ENCODE results near the gene CDC42EP5.
"Not testable (repeated sequence)": the region's sequence is repeated elsewhere in the genome, so short reads cannot be mapped to it uniquely, and the experiment has no call there.

Gene CDC42EP5

GRCh38 chr19:54507038-54507717, 34.1 kb upstream of the CDC42EP5 start:
- not testable (repeated sequence) for H3K27me3 ChIP-seq (ENCODE audit: control insufficient read depth, insufficient read depth, low read length); H3K36me3 ChIP-seq (ENCODE audit: control insufficient read depth, insufficient read depth, low read length); DNase-seq (ENCODE audit: low read depth, low spot score); H3K9me3 ChIP-seq (ENCODE audit: control insufficient read depth, insufficient read depth, low read length); H3K4me1 ChIP-seq (ENCODE audit: control insufficient read depth, insufficient read depth, low read length); H3K4me3 ChIP-seq (ENCODE audit: low read length); H3K27ac ChIP-seq (ENCODE audit: low read length)
- no CpG with 5 or more reads among the region's 15 CpGs for WGBS (ENCODE audit: insufficient coverage, insufficient read length)

GRCh38 chr19:54506079-54506478, 33.0 kb upstream of the CDC42EP5 start:
- Histone ChIP-seq H3K4me3 (ENCODE audit: low read length) (no peak overlapping the region), H3K9me3 (ENCODE audit: control insufficient read depth, insufficient read depth, low read length) (peaks cover 2% of the 10 kb centered on the region; the same call in 1 of the 2 replicates), H3K4me1 (ENCODE audit: control insufficient read depth, insufficient read depth, low read length) (no peaks in the 10 kb centered on the region), H3K36me3 (ENCODE audit: control insufficient read depth, insufficient read depth, low read length) (no peaks in the 10 kb centered on the region), H3K27ac (ENCODE audit: low read length) (no peak overlapping the region), H3K27me3 (ENCODE audit: control insufficient read depth, insufficient read depth, low read length) (no peaks in the 10 kb centered on the region)
- no CpG with 5 or more reads among the region's 10 CpGs for WGBS (ENCODE audit: insufficient coverage, insufficient read length)
- DNase-seq (ENCODE audit: low read depth, low spot score), result no peak

GRCh38 chr19:54505542-54505941, 32.4 kb upstream of the CDC42EP5 start:
- H3K4me1 ChIP-seq (ENCODE audit: control insufficient read depth, insufficient read depth, low read length); DNase-seq (ENCODE audit: low read depth, low spot score); H3K9me3 ChIP-seq (ENCODE audit: control insufficient read depth, insufficient read depth, low read length); H3K27me3 ChIP-seq (ENCODE audit: control insufficient read depth, insufficient read depth, low read length); H3K4me3 ChIP-seq (ENCODE audit: low read length); H3K27ac ChIP-seq (ENCODE audit: low read length); H3K36me3 ChIP-seq (ENCODE audit: control insufficient read depth, insufficient read depth, low read length): not testable (repeated sequence)
- WGBS (ENCODE audit: insufficient coverage, insufficient read length), result no CpG with 5 or more reads among the region's 4 CpGs

- H3K36me3 ChIP-seq (ENCODE audit: control insufficient read depth, insufficient read depth, low read length), result no peaks in the 10 kb centered on the region
- peaks cover 7% of the 10 kb centered on the region for H3K9me3 ChIP-seq (ENCODE audit: control insufficient read depth, insufficient read depth, low read length)
- no CpG with 5 or more reads among the region's 14 CpGs for WGBS (ENCODE audit: insufficient coverage, insufficient read length)
- DNase-seq (ENCODE audit: low read depth, low spot score), result no peak
- no peak within 1 kb of the TSS for H3K4me3 ChIP-seq (ENCODE audit: low read length)
- H3K27me3 ChIP-seq (ENCODE audit: control insufficient read depth, insufficient read depth, low read length), result no peaks in the 10 kb centered on the region
- H3K27ac ChIP-seq (ENCODE audit: low read length), result no peak within 1 kb of the TSS
- H3K4me1 ChIP-seq (ENCODE audit: control insufficient read depth, insufficient read depth, low read length), result no peaks in the 10 kb centered on the region
Observed at GRCh38 chr19:54502518-54503048, 29.5 kb upstream of the CDC42EP5 start, which contains the start of gene LAIR2. Gene LAIR2, plus strand, starts transcription at chr19:54502831. Its CDS starts 88 bp downstream, at chr19:54502919.

GRCh38 chr19:54498451-54498772, 25.3 kb upstream of the CDC42EP5 start:
- not testable (repeated sequence) for H3K27ac ChIP-seq (ENCODE audit: low read length); H3K9me3 ChIP-seq (ENCODE audit: control insufficient read depth, insufficient read depth, low read length); H3K27me3 ChIP-seq (ENCODE audit: control insufficient read depth, insufficient read depth, low read length); H3K4me3 ChIP-seq (ENCODE audit: low read length); H3K36me3 ChIP-seq (ENCODE audit: control insufficient read depth, insufficient read depth, low read length); H3K4me1 ChIP-seq (ENCODE audit: control insufficient read depth, insufficient read depth, low read length); DNase-seq (ENCODE audit: low read depth, low spot score)
- no CpG with 5 or more reads among the region's 9 CpGs for WGBS (ENCODE audit: insufficient coverage, insufficient read length)

GRCh38 chr19:54497747-54498450, 24.8 kb upstream of the CDC42EP5 start:
- no CpG with 5 or more reads among the region's 15 CpGs for WGBS (ENCODE audit: insufficient coverage, insufficient read length)
- H3K4me1 ChIP-seq (ENCODE audit: control insufficient read depth, insufficient read depth, low read length); H3K36me3 ChIP-seq (ENCODE audit: control insufficient read depth, insufficient read depth, low read length); H3K27me3 ChIP-seq (ENCODE audit: control insufficient read depth, insufficient read depth, low read length); H3K9me3 ChIP-seq (ENCODE audit: control insufficient read depth, insufficient read depth, low read length); H3K4me3 ChIP-seq (ENCODE audit: low read length); DNase-seq (ENCODE audit: low read depth, low spot score); H3K27ac ChIP-seq (ENCODE audit: low read length): not testable (repeated sequence)

- no CpG with 5 or more reads among the region's 5 CpGs for WGBS (ENCODE audit: insufficient coverage, insufficient read length)
- H3K4me3 ChIP-seq (ENCODE audit: low read length); H3K36me3 ChIP-seq (ENCODE audit: control insufficient read depth, insufficient read depth, low read length); DNase-seq (ENCODE audit: low read depth, low spot score); H3K27me3 ChIP-seq (ENCODE audit: control insufficient read depth, insufficient read depth, low read length); H3K4me1 ChIP-seq (ENCODE audit: control insufficient read depth, insufficient read depth, low read length); H3K9me3 ChIP-seq (ENCODE audit: control insufficient read depth, insufficient read depth, low read length); H3K27ac ChIP-seq (ENCODE audit: low read length): not testable (repeated sequence)
Observed at GRCh38 chr19:54495284-54495683, 22.2 kb upstream of the CDC42EP5 start.

GRCh38 chr19:54493967-54494585, 21.0 kb upstream of the CDC42EP5 start:
- H3K36me3 ChIP-seq (ENCODE audit: control insufficient read depth, insufficient read depth, low read length), result no peaks in the 10 kb centered on the region
- no peaks in the 10 kb centered on the region for H3K27me3 ChIP-seq (ENCODE audit: control insufficient read depth, insufficient read depth, low read length)
- peaks cover 8% of the 10 kb centered on the region for H3K9me3 ChIP-seq (ENCODE audit: control insufficient read depth, insufficient read depth, low read length)
- no CpG with 5 or more reads among the region's 10 CpGs for WGBS (ENCODE audit: insufficient coverage, insufficient read length)
- no peaks in the 10 kb centered on the region; the same call in 1 of the 2 replicates for H3K4me1 ChIP-seq (ENCODE audit: control insufficient read depth, insufficient read depth, low read length)
- no peak for DNase-seq (ENCODE audit: low read depth, low spot score)
- no peak overlapping the region for H3K4me3 ChIP-seq (ENCODE audit: low read length)
- H3K27ac ChIP-seq (ENCODE audit: low read length), result no peak overlapping the region

GRCh38 chr19:54493056-54493455, 20.0 kb upstream of the CDC42EP5 start:
- H3K4me3 ChIP-seq (ENCODE audit: low read length); DNase-seq (ENCODE audit: low read depth, low spot score); H3K27ac ChIP-seq (ENCODE audit: low read length); H3K36me3 ChIP-seq (ENCODE audit: control insufficient read depth, insufficient read depth, low read length); H3K9me3 ChIP-seq (ENCODE audit: control insufficient read depth, insufficient read depth, low read length); H3K27me3 ChIP-seq (ENCODE audit: control insufficient read depth, insufficient read depth, low read length); H3K4me1 ChIP-seq (ENCODE audit: control insufficient read depth, insufficient read depth, low read length): not testable (repeated sequence)
- no CpG with 5 or more reads among the region's 5 CpGs for WGBS (ENCODE audit: insufficient coverage, insufficient read length)

GRCh38 chr19:54492568-54492967, 19.5 kb upstream of the CDC42EP5 start:
- H3K4me1 ChIP-seq (ENCODE audit: control insufficient read depth, insufficient read depth, low read length), result no peaks in the 10 kb centered on the region; the same call in 1 of the 2 replicates

More at GRCh38 chr19:54492568-54492967, 19.5 kb upstream of the CDC42EP5 start:
- Histone ChIP-seq H3K4me3 (ENCODE audit: low read length) (no peak overlapping the region), H3K36me3 (ENCODE audit: control insufficient read depth, insufficient read depth, low read length) (no peaks in the 10 kb centered on the region), H3K27ac (ENCODE audit: low read length) (no peak overlapping the region), H3K27me3 (ENCODE audit: control insufficient read depth, insufficient read depth, low read length) (no peaks in the 10 kb centered on the region), H3K9me3 (ENCODE audit: control insufficient read depth, insufficient read depth, low read length) (peaks cover 8% of the 10 kb centered on the region)
- DNase-seq (ENCODE audit: low read depth, low spot score), result no peak
- no CpG with 5 or more reads among the region's 18 CpGs for WGBS (ENCODE audit: insufficient coverage, insufficient read length)

Measured in iPS DF 6.9 (cell line).